ENCODE data around the gene MMP15.

GRCh38 chr16:58057121-58057520, 31.6 kb downstream of the MMP15 start:
- TF ChIP-seq POLR2A (IDR thresholded peaks at IDR 0.05) (no peak), EP300 (IDR thresholded peaks at IDR 0.05) (no peak)
